ENCODE data around the gene C16orf74.
A peak's percentile ranks its signal among the peaks of the same experiment; 100 is the strongest.

C16orf74 gene

DNA sequence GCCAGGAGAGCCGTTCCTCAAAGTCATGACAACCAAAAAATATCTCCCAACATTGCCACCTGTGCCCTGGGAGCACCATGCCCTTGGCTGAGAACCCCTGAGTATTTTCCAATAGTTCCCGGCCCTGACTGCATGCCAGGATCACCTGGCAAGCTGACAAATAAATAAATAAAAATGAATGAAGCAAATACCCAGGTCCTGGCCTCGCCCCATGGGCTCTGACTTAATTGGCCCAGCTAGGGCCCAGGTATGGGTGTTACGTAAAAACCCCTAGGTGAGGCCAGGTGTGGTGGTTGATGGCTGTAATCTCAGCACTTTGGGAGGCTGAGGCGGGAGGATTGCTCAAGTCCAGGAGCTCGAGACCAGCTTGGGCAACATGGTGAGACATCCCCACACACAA is 2.7 kb upstream of the C16orf74 start:
- no peak for DNase-seq
- in situ Hi-C loops (cut with MboI; ENCODE audit: low pct_unique_long_range_greater_than_20kb, low sequenced_read_pairs) = no loop called here

DNA sequence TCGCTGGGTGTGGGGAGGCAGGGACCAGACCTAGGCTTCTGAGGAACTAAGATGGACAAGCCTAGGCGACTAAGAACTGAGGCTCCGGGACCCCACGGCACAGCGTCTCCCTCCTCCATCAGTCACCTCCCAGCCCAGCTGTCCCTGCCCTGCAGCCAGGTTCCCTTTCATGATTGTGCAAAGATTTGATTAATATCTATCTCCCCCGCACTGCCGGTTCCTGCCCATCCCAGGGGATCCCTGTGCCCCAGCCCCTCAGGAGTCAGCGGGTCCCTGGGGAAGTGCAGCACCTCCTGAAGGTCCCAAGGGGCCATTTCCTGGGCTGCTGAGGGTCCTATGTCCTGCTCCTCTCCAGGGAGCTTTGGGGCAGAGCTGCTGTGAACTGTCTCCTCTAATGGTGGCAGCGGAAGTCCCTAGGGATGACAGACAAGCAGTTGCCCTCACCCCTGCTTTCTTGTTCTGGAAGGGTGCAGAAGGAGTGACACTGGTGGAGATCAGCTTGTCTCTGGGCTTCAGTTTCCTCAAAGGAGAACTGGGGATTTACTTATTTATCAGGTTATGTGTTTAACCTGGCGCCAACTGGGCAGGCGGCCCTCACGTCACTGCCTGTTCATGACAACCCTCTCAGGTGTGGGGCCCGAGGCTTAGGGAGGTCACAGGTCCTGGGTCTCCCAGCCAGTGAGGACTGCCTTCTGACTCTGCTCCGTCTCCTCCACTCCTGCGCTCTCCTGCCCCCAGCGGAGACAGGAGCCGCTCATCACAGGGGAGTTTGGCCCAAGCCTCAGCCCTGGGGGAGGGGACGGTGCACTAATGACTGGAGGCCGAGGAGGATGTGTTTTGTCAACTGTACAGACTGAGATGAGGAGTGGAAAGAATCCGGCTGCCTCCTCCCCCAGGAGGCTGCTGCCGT is 1.9 kb upstream of the C16orf74 start:
- DNase-seq = peak; percentile 82
- in situ Hi-C loops (cut with MboI; ENCODE audit: low pct_unique_long_range_greater_than_20kb, low sequenced_read_pairs) = no loop called here

DNA sequence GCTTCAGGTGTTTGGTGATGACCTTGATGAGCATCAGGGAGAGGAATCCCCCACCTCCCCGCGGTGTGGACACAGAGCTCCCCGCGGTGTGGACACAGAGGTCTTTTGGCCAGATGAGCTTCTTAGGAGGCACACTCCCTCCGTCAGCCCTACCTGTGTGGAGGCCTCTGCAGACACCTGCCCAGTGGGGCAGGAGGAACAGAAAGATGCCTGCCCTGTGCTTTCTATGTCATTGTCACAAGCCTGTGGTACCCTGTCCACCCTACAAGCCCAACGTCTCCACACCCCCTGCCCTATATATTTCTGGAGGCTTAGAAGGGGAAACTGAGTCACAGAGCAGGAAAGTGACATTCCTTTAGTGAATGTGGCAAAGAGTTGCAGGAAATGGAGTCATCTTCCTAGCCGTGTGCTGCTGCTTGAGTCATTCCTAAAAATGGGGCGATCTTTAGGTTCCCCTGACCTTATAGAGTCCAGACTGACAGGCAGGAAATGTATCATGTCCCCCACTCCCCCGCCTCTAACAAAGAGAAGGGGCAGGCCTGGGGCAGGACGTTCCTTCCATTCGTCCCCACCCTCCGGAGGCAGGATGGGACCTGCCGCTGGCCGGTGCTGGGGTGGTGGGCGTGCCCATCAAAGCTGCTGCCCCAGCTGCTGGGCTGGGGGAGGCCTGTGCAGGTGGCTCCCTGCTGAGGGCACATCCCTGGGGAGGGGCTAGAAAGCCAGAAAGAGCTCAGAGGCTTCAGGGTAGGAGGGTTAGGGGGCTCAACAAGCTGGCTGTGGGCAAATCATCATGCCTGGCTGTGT is 1.0 kb upstream of the C16orf74 start:
- in situ Hi-C loops (cut with MboI; ENCODE audit: low pct_unique_long_range_greater_than_20kb, low sequenced_read_pairs) = no loop called here
- DNase-seq = no peak

DNA sequence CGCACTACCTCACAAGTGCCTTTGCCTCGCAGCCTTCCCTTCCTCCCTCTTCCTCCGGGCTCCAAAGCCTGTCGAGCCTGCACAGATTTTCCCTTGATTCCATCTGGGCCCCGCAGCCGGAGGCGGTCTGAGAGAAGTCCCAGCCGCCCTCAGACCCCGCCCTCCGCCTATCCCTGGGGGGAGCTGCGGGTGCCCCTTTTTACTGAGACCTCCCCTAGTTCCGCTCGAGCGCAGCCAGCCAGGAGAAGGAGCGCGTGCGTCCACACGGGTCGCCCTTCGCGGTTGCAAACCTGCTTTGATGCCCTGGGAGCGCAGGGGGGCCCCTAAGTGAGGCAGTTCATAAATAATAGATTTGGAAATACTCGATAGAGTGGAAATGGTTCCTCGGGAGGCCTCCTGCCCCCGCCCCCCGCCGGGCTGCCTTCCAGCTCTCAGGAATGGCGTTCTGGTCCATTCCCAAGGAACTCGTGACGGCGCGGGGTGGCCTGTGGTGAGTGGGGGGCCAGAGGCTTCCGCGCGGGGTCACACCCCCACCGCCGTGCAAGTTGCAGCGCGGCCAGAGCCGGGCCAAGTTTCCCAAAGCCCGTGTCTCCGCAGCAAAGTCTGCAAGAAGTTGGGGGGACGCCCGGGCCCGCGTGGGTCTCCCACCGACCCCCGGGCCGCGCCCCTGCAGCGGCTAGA is 610 bp downstream of the C16orf74 start:
- peak; percentile 52 for DNase-seq
- in situ Hi-C loops (cut with MboI; ENCODE audit: low pct_unique_long_range_greater_than_20kb, low sequenced_read_pairs) = no loop called here

DNA sequence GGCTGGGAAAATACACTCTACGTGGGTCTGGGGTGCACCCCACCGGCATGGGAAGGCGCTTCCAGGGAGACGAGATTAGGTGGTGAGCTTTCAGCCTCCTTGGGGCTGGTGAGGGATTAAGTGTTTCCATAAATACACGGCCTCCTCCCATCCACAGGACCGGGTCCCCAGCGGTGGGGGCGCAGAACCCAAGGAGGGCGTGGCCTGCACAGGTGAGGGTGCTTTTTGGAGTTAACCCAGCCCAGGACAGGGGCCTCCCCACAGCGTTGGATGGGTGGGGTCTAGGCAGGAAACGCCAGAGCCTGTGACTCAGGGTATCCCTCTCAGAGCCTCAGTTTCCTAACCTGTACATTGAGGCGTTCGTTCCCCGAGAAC is 1.1 kb downstream of the C16orf74 start:
- in situ Hi-C loops (cut with MboI; ENCODE audit: low pct_unique_long_range_greater_than_20kb, low sequenced_read_pairs) = no loop called here
- no peak for DNase-seq

DNA sequence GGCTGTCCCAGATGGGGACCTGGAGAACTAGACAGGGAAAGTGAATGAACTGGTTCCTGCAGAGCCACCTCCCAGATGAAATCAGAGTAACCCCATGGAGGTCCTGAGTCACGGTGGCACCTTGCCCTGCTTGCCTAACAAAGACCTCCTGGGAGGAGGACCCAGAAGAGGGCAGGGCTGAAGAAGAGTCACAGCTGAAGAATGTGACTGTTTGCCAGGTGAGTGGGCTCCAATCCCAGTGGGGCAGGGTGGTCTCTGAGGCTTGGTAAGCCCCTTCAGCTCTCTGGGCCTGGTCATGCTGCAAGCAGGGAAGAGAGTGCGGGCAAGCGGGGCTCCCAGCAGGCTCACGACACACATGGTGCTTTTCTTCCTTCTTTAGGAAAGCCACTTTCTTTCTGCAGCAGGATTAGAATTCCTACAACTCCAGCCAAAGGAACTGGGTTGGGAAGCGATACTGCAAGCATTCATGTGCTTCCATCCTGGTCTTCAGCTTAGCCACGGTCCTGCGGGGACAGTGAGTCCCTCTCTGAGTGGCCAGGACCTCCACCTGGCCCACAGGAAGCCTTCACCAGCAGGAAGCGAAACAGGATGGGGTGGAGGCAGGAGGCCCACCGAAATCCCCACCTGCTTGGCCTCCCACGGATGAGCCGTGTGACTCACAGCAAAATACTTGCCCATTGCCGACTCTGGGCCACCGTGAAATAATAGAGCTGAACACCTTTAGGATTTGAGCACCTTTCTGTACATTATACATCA is 4.3 kb downstream of the C16orf74 start:
- no peak for DNase-seq

DNA sequence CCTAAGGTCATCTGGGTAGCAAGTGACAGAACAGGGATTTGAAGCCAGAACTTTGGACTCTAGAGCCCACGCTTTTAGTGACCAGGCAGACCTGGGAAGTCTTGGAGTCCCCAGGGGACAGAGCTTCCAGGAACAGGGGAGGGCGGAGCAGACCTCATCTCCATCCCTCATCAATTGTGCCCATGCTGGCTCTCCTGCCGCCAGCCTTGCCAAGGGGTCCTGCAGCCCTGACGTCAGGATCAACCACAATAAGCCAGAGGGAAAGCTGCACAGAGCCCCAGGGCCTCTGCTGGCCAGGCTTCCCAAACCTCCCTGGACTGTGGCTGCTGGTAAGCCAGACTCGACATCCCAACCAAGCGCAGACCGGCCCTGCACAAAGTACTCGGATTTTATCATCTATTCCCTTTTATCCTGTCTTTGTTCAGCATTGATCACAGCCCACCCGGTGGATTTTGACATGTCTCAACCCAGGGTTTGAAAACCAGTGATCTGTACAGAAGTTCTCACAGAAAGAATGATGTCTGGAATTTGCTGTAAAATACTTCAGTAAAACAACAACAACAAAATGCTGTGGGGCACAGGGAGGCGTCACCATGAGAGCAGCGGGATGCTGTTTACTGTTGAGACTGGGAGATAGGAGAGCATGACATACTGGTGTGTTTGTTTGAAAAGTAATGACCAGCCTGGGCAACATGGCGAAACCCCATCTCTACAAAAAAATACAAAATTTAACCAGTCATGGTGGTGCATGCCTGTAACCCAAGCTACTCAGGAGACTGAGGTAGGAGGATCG is 11.8 kb downstream of the C16orf74 start:
- DNase-seq = no peak
- in situ Hi-C loops (cut with MboI; ENCODE audit: low pct_unique_long_range_greater_than_20kb, low sequenced_read_pairs) = no loop called here

More for the DNA sequence above, 4.3 kb downstream of the C16orf74 start:
- in situ Hi-C loops (cut with MboI; ENCODE audit: low pct_unique_long_range_greater_than_20kb, low sequenced_read_pairs) = no loop called here

DNA sequence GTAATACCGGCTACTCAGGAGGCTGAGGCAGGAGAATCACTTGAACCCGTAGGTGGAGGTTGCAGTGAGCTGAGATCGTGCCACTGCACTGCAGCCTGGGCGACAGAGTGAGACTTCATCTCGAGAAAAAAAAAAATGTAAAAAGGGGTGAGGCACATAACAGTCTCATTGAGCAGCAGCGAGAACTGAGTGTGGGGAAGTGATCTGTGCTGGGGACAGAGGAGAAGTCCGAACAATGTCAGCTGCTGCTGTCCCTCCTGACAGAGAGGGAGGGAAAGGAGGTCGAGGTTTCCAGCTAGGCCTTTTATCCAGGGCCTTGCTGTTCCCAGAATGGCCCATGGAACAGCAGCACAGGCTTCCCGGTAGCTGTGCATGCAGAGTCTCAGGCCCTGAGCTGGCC is 14.0 kb downstream of the C16orf74 start:
- no peak for DNase-seq
- in situ Hi-C loops (cut with MboI; ENCODE audit: low pct_unique_long_range_greater_than_20kb, low sequenced_read_pairs) = no loop called here

DNA sequence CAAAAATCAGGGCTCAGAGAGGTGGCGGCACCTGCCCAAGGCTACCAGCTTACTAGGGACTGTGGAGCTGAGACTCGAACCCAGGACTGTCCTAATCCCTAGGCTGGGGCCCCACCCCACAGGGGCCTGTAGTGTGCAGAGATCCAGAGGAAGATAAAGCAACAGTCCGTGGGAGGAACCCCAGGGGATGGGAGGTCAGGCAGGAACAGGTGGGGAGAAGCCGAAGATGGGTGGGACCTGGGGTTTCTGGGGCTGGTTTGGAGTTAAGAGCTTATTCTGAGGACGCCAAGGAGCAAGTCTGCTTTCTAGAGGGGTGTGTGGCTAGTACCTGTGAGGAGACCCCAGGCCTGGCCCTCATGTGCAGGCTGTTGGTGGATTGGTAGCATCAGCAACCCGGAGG is 14.9 kb downstream of the C16orf74 start:
- no peak for DNase-seq
- in situ Hi-C loops (cut with MboI; ENCODE audit: low pct_unique_long_range_greater_than_20kb, low sequenced_read_pairs) = no loop called here

DNA sequence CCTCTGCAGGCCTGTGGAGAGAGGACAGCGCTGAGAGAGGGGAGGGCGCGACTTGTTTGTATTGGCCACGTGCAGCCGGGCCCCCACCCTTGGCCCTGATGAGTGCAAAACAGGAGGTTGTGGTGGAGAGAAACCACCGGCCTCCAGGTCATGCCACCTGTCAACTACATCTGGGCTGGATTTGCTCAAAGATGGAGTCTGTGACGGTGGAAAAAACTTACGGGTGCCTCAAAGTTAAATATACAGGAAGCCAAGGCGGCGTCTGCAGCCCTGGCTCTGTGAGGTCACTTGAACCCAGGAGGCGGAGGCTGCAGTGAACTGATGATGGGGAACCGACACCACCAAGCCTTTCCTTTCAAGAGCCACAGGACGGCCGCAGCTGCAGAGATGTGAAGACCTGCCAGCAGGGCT is 15.7 kb downstream of the C16orf74 start:
- no peak for DNase-seq
- in situ Hi-C loops (cut with MboI; ENCODE audit: low pct_unique_long_range_greater_than_20kb, low sequenced_read_pairs) = no loop called here

DNA sequence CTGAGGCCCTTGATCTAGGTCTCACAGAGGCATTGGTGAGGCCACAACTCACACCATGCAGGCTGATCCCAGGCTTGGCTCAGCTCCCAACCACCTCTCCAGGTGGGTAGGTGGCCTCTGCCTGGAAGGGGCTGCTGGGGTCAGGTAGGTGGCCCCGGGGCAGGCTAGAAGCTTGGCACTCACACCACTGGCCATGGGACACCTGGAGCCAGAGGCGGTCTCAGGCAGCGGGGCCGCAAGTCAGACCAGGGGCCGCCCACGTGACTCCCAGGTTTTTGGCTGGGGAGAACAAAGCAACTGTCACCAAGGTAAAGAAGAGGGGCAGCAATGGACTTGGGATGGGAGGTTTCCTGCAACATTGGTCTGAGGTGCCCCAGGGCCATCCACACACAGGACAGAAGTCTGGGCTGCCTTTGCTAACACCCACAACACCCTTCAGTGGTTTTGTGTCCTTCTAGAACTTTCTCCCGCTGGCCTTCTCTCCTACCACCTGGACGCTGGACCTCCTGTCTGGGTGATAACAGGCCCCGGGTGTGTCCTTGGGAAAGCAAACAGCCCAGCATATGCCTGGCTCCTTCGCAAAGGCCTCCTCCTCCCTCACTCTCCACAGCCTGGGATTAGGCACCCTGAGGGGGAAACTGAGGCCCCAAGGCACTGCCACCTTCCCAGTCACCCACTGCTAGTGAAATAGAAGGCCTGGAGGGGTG is 16.4 kb downstream of the C16orf74 start:
- in situ Hi-C loops (cut with MboI; ENCODE audit: low pct_unique_long_range_greater_than_20kb, low sequenced_read_pairs) = no loop called here

DNA sequence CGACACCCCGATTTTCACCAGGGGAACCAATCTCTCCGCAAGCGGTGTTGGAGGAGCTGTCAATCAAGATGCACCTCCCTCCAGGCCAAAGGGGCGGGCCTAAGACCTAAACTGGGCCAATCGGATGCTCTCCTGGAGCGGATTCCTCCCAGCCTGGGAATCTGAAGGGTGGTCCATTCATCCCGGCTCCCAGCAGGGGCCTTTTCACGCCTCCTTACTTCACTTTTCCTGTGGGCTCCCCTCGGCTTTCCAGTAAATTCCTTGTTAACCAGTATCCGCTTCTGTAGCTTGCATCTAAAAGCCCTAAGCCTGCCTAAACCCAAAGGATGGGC is 17.1 kb downstream of the C16orf74 start:
- in situ Hi-C loops (cut with MboI; ENCODE audit: low pct_unique_long_range_greater_than_20kb, low sequenced_read_pairs) = no loop called here

More for the DNA sequence above, 16.4 kb downstream of the C16orf74 start:
- no peak for DNase-seq

DNA sequence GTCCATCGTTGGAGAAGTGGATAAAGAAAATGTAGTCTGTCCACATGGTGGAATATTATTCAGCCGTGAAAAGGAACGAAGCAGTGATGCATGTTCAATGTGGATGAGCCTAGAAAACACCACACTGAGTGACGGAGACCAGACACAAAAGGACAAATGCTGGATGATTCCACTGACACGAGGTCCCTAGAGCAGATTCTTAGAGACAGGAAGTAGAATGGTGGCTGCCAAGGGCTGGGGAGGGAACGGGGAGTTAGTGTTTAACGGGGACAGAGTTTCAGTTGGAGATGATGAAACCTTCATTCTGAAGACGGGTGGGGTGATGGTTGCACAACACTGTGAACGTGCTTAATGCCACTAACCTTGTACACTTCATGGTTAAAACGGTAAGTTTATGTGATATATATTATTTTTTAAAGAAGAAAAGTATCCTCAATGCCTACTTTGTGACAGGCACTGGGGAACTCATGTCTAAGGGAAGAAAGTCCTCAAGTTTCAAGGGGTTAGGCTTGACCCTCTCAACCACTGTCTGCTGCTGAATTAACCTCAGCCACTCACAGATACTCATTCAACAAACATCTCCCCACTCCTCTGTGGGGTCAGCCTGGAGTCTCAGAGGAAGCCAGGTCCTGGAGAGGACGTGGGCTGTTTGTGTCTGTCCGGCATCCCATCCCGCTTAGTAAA is 17.6 kb downstream of the C16orf74 start:
- DNase-seq = peak; percentile 54
- in situ Hi-C loops (cut with MboI; ENCODE audit: low pct_unique_long_range_greater_than_20kb, low sequenced_read_pairs) = no loop called here

More for the DNA sequence above, 17.1 kb downstream of the C16orf74 start:
- no peak for DNase-seq

DNA sequence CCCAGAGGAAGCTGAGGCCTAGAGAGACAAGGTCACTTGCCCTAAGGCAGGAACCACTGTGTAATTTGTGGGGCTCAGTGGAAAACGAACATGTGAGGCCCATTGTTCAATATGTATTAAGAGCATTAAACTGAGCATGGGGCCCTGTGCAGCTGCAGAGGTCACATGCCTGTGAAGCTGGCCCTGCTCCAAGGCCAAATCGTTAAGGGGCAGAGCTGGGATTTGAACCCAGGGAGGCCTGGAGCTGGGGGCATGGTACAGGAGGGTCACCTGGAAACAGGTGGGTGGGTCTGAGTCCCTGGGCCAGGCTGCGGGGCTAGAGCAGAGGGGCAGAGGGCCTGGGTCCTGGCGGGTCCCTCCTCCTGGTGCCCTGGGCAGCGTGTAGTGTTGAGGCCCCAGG is 19.7 kb downstream of the C16orf74 start:
- DNase-seq = no peak
- in situ Hi-C loops (cut with MboI; ENCODE audit: low pct_unique_long_range_greater_than_20kb, low sequenced_read_pairs) = no loop called here

DNA sequence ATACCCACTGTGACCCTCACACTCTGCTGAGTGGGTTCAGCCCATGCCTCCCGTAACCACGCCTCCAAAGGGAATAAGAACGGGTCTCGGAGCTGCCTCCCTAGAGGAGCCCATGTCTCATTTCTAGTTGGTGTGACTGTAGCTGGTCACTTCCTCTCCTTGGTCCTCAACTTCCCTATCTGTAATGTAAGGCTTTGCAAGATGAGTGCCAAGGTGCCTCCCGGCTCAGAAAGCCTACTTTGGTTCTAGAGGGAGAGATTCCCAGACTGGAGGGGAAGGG is 20.8 kb downstream of the C16orf74 start:
- in situ Hi-C loops (cut with MboI; ENCODE audit: low pct_unique_long_range_greater_than_20kb, low sequenced_read_pairs) = no loop called here
- DNase-seq = no peak

DNA sequence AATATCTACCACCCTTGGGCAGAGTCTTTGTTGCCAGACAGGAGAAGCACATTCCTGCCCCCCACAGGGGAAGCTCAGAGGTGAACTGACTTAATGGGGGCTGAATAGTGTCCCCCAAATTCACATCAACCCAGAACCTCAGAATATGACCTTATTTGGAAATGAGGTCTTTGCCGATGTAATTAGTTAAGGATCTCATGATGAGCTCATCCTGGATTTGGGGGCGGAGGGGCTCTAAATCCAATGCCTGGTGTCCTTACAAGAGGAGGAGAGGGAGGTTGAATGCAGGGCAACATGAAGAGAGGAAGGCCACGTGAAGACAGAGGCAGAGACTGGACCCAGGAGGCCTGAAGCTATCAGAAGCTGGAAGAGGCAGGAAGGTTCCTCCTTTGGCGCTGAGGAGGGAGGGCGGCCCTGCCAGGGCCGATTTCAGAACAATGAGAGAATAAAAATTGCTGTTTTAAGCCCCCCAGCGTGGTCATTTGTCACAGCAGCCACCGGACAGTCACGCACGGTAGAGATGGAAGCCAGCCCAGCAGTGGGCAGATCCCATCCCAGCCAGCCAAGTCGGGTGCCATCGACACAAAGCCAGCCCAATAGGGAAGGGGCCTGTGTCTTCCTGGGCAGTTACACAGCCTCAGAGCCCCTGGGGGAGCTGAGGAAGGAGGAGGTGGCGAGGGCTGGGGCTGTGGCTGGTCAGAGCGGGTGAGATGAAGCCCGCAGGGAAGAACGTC is 21.3 kb downstream of the C16orf74 start:
- DNase-seq = no peak
- in situ Hi-C loops (cut with MboI; ENCODE audit: low pct_unique_long_range_greater_than_20kb, low sequenced_read_pairs) = no loop called here

DNA sequence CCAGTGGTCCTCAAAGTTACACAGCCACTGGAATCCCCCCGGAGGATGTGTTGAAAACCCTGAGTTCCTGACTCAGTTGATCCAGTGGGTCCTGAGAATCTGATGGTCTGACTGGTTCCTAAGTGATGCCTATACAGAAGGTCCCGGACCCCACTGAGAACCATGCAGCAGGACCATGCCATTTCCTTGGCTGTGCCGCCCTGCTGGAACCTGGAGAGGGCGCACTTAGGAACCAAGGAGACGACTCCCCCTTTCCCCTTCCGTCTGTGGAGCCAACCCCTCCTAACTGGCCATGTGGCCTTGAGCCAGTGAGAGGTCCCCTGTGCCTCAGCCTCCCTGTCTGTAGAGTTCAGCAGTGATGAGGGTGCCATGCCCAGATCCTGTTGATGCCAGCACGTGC is 22.0 kb downstream of the C16orf74 start:
- in situ Hi-C loops (cut with MboI; ENCODE audit: low pct_unique_long_range_greater_than_20kb, low sequenced_read_pairs) = no loop called here
- no peak for DNase-seq
